Uterus (tissue), 4 donors: ENCODE measurements around the gene ANKUB1. TPM values are rescaled to one million over a fixed set of nuclear protein-coding genes. Genes with fewer than 3 reads are reported as not detected.
"Not testable (repeated sequence)": the region's sequence is repeated elsewhere in the genome, so short reads cannot be mapped to it uniquely, and the experiment has no call there.

ENCODE experiments used
- DNase-seq, 2 donors: peaks; one replicate each; pipeline ENCODE4 v3.0.0-alpha.2; 2019 to 2020
- H3K27ac ChIP-seq, 2 donors: fragments of 200-600 bp; sonication (generic); 1 replicate in 1 of 2; 2 replicates in 1 of 2; pipeline ENCODE4 v1.5.1; 2016 to 2018
- H3K27me3 ChIP-seq, 2 donors: fragments of 200-600 bp; sonication (generic); one replicate each; pipeline ENCODE4 v1.5.1; 2018 to 2019; ENCODE audit warnings: control low read depth in 1 of 2
- H3K36me3 ChIP-seq, 2 donors: fragments of 200-600 bp; sonication (generic); one replicate each; pipeline ENCODE4 v1.5.1; 2019; ENCODE audit warnings: control low read depth in 1 of 2
- H3K4me1 ChIP-seq, 2 donors: fragments of 200-600 bp; sonication (generic); one replicate each; pipeline ENCODE4 v1.5.1; 2018 to 2019; ENCODE audit warnings: control low read depth in 1 of 2
- H3K4me3 ChIP-seq, 2 donors: fragments of 200-600 bp; sonication (generic); 1 replicate in 1 of 2; 2 replicates in 1 of 2; pipeline ENCODE4 v1.5.1; 2018 to 2019; ENCODE audit warnings: mild to moderate bottlenecking in 1 of 2
- H3K9me3 ChIP-seq, 2 donors: fragments of 200-600 bp; sonication (generic); one replicate each; pipeline ENCODE4 v1.5.1; 2019; ENCODE audit warnings: control low read depth in 1 of 2
- CTCF ChIP-seq, 4 experiments: fragments of 200-600 bp in 2 of 4; fragments of 450-650 bp in 2 of 4; sonication (generic) in 2 of 4; IDR thresholded peaks; one replicate each; pipeline ENCODE4 v1.5.1; 2016 to 2019; ENCODE audit warnings: antibody characterized with exemption in 4 of 4, mild to moderate bottlenecking in 2 of 4, moderate library complexity in 1 of 4
- POLR2A ChIP-seq, 2 donors: fragments of 450-650 bp; IDR thresholded peaks; one replicate each; pipeline ENCODE4 v1.6.1; 2016; ENCODE audit warnings: antibody characterized with exemption in 2 of 2, mild to moderate bottlenecking in 1 of 2, moderate library complexity in 1 of 2
- intact Hi-C: fragments of 100-400 bp; cut with DNase I; formaldehyde crosslinking; loops from one replicate; pipeline ENCODE4 v1.15.1; 2023; ENCODE audit warnings: low total_unique reads
- total RNA-seq, 4 donors: library from RNA; depleted of rRNA in 3 of 4; stranded (reverse); fragments of >200 nt in 3 of 4; gene quantifications; one replicate each; pipeline versions ENCODE4 v1.1.0 to v1.2.4, GENCODE V29; 2014 to 2023
- donor health status: DM: yes; HTN: yes; CAD: no.

Gene ANKUB1
- total RNA-seq = 1 to 10 TPM in 1 of 4 donors, under 1 TPM in 1, not detected in 2; 0.51 to 1.0 TPM

DNA sequence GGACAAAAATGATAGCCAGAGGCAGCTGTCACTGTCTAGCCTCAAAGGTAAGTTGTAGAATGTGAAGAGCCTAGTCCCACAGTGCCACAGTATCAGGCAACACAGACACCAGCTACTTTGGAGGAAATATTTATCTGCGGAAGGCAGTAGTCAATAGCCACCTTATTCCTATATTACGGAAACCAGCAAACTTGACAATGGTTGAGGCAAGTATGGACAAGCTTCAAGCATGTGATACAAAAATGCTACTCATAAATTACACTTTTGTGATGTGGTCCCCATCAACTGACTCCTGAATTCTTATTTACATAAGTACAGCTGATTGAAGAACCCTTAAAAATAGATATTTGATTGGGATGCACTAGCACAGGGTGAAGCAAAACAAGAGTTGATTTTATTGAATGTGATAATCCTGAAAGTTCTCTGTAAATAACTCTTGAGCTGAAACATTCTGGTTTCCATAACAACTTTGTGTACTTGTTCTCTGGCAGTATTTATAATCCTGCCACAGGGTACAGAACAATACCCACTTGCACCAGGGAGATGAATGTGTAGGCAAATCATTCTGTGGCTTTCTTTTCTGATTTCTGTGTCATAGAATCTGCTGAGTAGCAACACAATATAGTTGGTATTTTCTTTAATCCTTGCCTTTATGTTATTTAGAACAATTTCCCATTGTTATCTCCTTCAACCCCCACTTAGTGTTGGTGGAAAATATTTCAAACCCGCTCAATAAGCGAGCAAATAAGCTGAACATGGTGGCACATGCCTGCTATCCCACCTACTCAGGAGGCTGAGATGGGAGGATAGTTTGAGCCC, at the start of gene ANKUB1:
ANKUB1 (minus strand) TSS at position 103 of the 819 bp plus-strand sequence. CDS start 188 bp downstream, outside the sequence.
- TF ChIP-seq POLR2A (IDR thresholded peaks at IDR 0.05) (no peak), CTCF (IDR thresholded peaks at IDR 0.05) (no peak)
- intact Hi-C loops = no loop called here
- no peaks in the 10 kb centered on the region for H3K4me1 ChIP-seq

DNA sequence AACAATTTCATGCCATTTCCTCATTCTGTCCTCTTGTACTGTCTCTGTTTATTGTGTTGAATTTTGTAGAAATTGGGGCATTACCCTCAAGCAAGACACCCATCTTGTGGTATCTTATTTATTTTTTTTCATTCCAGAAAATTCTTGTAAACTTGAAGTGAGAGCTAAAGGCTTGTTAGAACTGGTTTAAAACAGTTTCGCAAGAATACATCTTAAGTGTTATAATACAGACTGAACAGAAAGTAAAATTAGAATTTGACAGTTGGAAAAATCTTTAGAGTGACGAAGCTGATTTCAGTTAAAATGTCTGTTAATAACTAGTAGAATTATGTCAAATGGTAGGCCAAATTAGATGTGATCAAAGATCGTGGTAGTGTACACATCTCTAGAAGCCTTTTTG, 47.5 kb upstream of the ANKUB1 start:
- no peak for DNase-seq
- Histone ChIP-seq H3K4me1 (peaks cover 0 to 14% of the 10 kb centered on the region in 2 donors), H3K27me3 (no peaks in the 10 kb centered on the region), H3K9me3 (no peaks in the 10 kb centered on the region), H3K4me3 (no peak overlapping the region), H3K36me3 (no peaks in the 10 kb centered on the region), H3K27ac (no peak overlapping the region)
- TF ChIP-seq CTCF (IDR thresholded peaks at IDR 0.05) (no peak), POLR2A (IDR thresholded peaks at IDR 0.05) (no peak)
- intact Hi-C loops = no loop called here

More for the DNA sequence above, at the start of gene ANKUB1:
- Histone ChIP-seq H3K9me3 (no peaks in the 10 kb centered on the region), H3K4me3 (no peak within 1 kb of the TSS), H3K27ac (no peak within 1 kb of the TSS), H3K27me3 (no peaks in the 10 kb centered on the region), H3K36me3 (no peaks in the 10 kb centered on the region)
- DNase-seq = no peak

DNA sequence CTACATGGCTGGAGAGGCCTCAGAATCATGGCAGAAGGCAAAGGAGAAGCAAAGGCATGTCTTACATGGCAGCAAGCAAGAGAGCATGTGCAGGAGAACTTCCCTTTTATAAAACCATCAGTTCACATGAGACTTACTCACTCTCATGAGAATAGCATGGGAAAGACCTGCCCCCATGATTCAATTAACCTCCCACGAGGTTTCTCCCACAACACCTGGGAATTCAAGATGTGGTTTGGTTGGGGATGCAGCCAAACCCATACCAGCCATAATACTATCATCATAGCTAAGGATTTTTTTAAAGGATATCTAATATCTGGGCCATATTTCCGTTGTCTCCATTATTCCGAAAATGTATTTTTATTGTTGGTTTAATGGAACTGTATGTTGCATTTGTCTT, 47.1 kb upstream of the ANKUB1 start:
- H3K27ac ChIP-seq, H3K27me3 ChIP-seq, H3K4me3 ChIP-seq, H3K36me3 ChIP-seq, H3K9me3 ChIP-seq, intact Hi-C loops, DNase-seq: not testable (repeated sequence)
- H3K4me1 ChIP-seq = peaks cover 0 to 14% of the 10 kb centered on the region in 2 donors

GRCh38 chr3:149838491-149838890, 46.1 kb upstream of the ANKUB1 start:
- intact Hi-C loops, H3K9me3 ChIP-seq, H3K36me3 ChIP-seq, DNase-seq, H3K4me3 ChIP-seq, H3K27me3 ChIP-seq, H3K27ac ChIP-seq: not testable (repeated sequence)
- peaks cover 0 to 14% of the 10 kb centered on the region in 2 donors for H3K4me1 ChIP-seq

DNA sequence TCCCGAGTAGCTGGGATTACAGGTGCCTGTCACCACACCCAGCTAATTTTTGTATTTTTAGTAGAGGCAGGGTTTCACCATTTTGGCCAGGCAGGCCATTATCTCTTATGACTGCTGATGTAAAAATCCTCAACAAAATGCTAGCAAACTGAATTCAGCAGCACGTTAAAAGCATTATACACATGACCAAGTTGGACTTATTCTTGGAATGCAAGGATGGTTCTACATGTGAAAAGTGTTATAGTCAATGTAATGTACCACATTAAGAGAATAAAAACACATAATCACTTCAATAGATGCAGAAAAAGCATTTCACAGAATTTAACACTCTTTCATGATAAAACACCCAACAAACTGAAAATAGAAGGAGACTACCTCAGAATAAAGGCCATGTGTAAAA, 40.9 kb upstream of the ANKUB1 start:
- Histone ChIP-seq H3K4me3 (no peak overlapping the region), H3K4me1 (no peaks in the 10 kb centered on the region), H3K27me3 (no peaks in the 10 kb centered on the region), H3K27ac (no peak overlapping the region), H3K9me3 (peaks cover 0 to 11% of the 10 kb centered on the region in 2 donors), H3K36me3 (no peaks in the 10 kb centered on the region)
- no peak for DNase-seq
- intact Hi-C loops = no loop called here
- no peak for TF ChIP-seq CTCF (IDR thresholded peaks at IDR 0.05)
- TF ChIP-seq POLR2A (IDR thresholded peaks at IDR 0.05) = no peak

DNA sequence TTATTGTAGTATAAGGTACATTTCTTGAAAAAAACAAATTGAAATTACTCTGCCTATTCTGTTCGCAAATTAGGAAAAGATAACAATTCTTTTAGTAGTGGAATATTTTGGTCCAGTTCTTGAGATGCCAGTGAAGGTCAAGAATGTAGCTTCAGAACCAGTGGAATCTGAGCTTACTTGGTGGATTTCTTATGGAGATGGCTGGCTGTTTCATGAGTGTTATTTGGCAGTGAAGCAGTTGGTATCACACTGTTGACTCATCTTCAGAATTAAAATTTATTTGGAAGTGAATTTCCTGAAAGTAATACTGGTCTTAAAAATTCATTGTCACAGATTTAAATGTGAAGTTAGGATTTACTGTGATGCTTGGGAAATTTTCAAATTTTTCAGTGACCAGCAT, 39.7 kb upstream of the ANKUB1 start:
- no peak for DNase-seq
- intact Hi-C loops = no loop called here
- no peaks in the 10 kb centered on the region for H3K4me1 ChIP-seq
- no peak overlapping the region for H3K4me3 ChIP-seq
- TF ChIP-seq POLR2A (IDR thresholded peaks at IDR 0.05) = no peak
- TF ChIP-seq CTCF (IDR thresholded peaks at IDR 0.05) = no peak
- H3K9me3 ChIP-seq = peaks cover 0 to 11% of the 10 kb centered on the region in 2 donors
- H3K27me3 ChIP-seq = no peaks in the 10 kb centered on the region
- no peaks in the 10 kb centered on the region for H3K36me3 ChIP-seq
- no peak overlapping the region for H3K27ac ChIP-seq
